GM12875 (cell line): Measurements from ENCODE around the gene SRPRA.

ENCODE experiments used
- H3K4me3 ChIP-seq: one replicate; pipeline ENCODE4 v1.5.1; 2011; ENCODE audit warnings: low read depth, low read length, control low read depth
- CTCF ChIP-seq: IDR thresholded peaks from 2 replicates; pipeline ENCODE4 v1.5.1; 2011; ENCODE audit warnings: low read depth, mild to moderate bottlenecking, control low read depth, inconsistent platforms, low read length, moderate library complexity, borderline replicate concordance; ENCODE audit not compliant: insufficient read depth

SRPRA gene

GRCh38 chr11:126216526-126217305, 52.0 kb downstream of the SRPRA start:
- TF ChIP-seq CTCF: no peak
- no peak overlapping the region for H3K4me3 ChIP-seq

GRCh38 chr11:126214841-126215240, 53.9 kb downstream of the SRPRA start:
- no peak for TF ChIP-seq CTCF
- H3K4me3 ChIP-seq: no peak overlapping the region

- no peak overlapping the region for H3K4me3 ChIP-seq
- no peak for TF ChIP-seq CTCF
These were observed 54.3 kb downstream of the SRPRA start for GRCh38 chr11:126214441-126214840.
